Bronchial epithelial cell (primary cell): ENCODE measurements around the gene N4BP2. TPM values are rescaled to one million over a fixed set of nuclear protein-coding genes. Genes with fewer than 3 reads are reported as not detected.

ENCODE experiments used
- DNase-seq: peaks from one replicate; pipeline ENCODE4 v3.0.0-alpha.2; 2010; ENCODE audit warnings: low read depth
- FAIRE-seq: peaks from 2 replicates; lab custom pipeline; 2011; peaks lifted over from hg19 to GRCh38; lab: Jason Lieb, UNC
- H3K27me3 ChIP-seq: 2 replicates; pipeline ENCODE4 v1.5.1; 2011; ENCODE audit warnings: low read length; ENCODE audit not compliant: control insufficient read depth, insufficient read depth
- H3K36me3 ChIP-seq: 2 replicates; pipeline ENCODE4 v1.5.1; 2011; ENCODE audit warnings: low read length; ENCODE audit not compliant: control insufficient read depth, insufficient read depth
- H3K4me3 ChIP-seq: 2 replicates; pipeline ENCODE4 v1.5.1; 2011; ENCODE audit warnings: mild to moderate bottlenecking, low read depth, low read length, control low read depth
- CTCF ChIP-seq: IDR thresholded peaks from 2 replicates; pipeline ENCODE4 v1.5.1; 2011; ENCODE audit warnings: mild to moderate bottlenecking, moderate library complexity, low read length, control low read depth, inconsistent platforms; ENCODE audit not compliant: insufficient read depth, severe bottlenecking
- total RNA-seq: library from RNA; depleted of rRNA; stranded (reverse); fragments of >200 nt; gene quantifications from 2 replicates; pipeline ENCODE4 v1.2.1, GENCODE V29; 2014

The N4BP2 gene
- total RNA-seq, 1 donor from 2014 or later = 9.0 TPM

DNA sequence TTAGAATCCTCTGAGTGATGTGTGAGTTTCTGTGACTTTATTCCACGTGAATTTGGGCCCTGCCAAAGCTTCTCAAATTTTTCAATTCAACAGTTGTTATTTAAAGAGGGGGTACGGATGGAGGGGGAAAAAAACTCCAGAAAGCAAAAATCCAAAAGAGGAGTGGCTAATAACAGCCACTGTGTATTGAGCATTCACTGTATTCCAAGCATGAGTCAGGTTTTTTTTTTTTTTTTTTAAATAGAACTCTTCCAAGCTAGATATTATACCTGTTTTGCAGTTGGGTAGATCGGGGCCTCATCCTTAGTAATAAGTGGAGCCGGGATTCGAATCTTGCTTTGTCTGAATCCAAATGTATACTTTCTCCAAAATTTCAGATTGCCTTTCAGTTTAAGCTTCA, 133.8 kb downstream of the N4BP2 start:
- no peak overlapping the region for H3K4me3 ChIP-seq
- no peak for FAIRE-seq
- no peak for TF ChIP-seq CTCF
- DNase-seq = no peak
- H3K27me3 ChIP-seq = no peaks in the 10 kb centered on the region
- H3K36me3 ChIP-seq = no peaks in the 10 kb centered on the region

GRCh38 chr4:40190880-40191815, 134.5 kb downstream of the N4BP2 start:
- no peak overlapping the region for H3K4me3 ChIP-seq
- no peak for FAIRE-seq
- peak; percentile 50 for DNase-seq

GRCh38 chr4:40192114-40193015, 135.7 kb downstream of the N4BP2 start:
- Histone ChIP-seq H3K4me3 (no peak overlapping the region), H3K27me3 (no peaks in the 10 kb centered on the region), H3K36me3 (no peaks in the 10 kb centered on the region)
- TF ChIP-seq CTCF = no peak
- FAIRE-seq (no peak), DNase-seq (peak; percentile 56)

More at GRCh38 chr4:40190880-40191815, 134.5 kb downstream of the N4BP2 start:
- no peaks in the 10 kb centered on the region for H3K36me3 ChIP-seq
- TF ChIP-seq CTCF = no peak
- H3K27me3 ChIP-seq = no peaks in the 10 kb centered on the region

- no peak for TF ChIP-seq CTCF
- Histone ChIP-seq H3K27me3 (no peaks in the 10 kb centered on the region), H3K4me3 (no peak overlapping the region), H3K36me3 (no peaks in the 10 kb centered on the region)
- FAIRE-seq (no peak), DNase-seq (no peak)
Observed at GRCh38 chr4:40193016-40193571, 136.4 kb downstream of the N4BP2 start.

DNA sequence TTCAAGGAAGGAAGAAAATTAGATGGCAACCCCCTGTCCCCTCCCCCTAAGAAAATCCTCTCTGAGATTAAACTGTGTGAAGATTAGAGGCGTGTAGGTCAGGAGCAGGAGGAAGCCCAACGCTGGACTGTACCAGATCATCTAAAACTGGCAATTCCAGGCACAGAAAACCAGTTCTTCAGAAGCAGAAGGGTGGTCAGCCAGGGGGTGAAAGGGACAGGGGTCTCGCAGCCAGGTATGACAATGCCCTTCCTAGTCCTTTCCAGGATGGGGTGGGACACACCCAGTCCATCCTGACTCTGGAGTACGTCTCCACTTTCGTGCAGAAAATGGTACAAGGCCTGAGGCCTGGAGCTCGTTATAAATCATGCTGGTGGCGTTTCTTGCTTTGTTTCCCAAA, 136.9 kb downstream of the N4BP2 start:
- DNase-seq = no peak
- Histone ChIP-seq H3K36me3 (no peaks in the 10 kb centered on the region), H3K4me3 (no peak overlapping the region), H3K27me3 (no peaks in the 10 kb centered on the region)
- no peak for FAIRE-seq
- no peak for TF ChIP-seq CTCF
